ENCODE data around the gene ZNF785. TPM values are rescaled to one million over a fixed set of nuclear protein-coding genes. Genes with fewer than 3 reads are reported as not detected.
A peak's percentile ranks its signal among the peaks of the same experiment; 100 is the strongest.

Gene ZNF785
- total RNA-seq (2016; rRNA removed; fragmentation: Illumina TruSeq; extraction: Trizol) (not detected in 2 replicates), polyA plus RNA-seq (2011; rRNA removed) (0.01 TPM in 1 of 2 replicates, not detected in the other), polyA minus RNA-seq (2011; rRNA and poly(A)+ RNA removed; ENCODE audit: low replicate concordance) (10.5 TPM in 1 of 2 replicates, not detected in the other), Bru-seq, nascent RNA (percentile 18 among the genes with signal in this experiment), BruChase-seq, experiment 1, labeled RNA remaining after a 6-hour chase (percentile 18 among the genes with signal in this experiment), BruChase-seq, experiment 2, labeled RNA remaining after a 2-hour chase (not detected)
- total RNA-seq (2016; cell fraction: cytosol; rRNA removed; fragmentation: Illumina TruSeq; extraction: Trizol; ENCODE audit: low read depth) = not detected in 2 replicates
- total RNA-seq (2016; cell fraction: insoluble cytoplasmic fraction; rRNA removed; fragmentation: Illumina TruSeq; extraction: Trizol) = not detected in 2 replicates
- total RNA-seq (2016; cell fraction: membrane; rRNA removed; fragmentation: Illumina TruSeq; extraction: Trizol) = not detected in 2 replicates
- not detected in 2 replicates for total RNA-seq (2016; cell fraction: nucleus; rRNA removed; fragmentation: Illumina TruSeq; extraction: Trizol)
- 0.03 TPM in 1 of 2 replicates, not detected in the other for polyA plus RNA-seq (2011; cell fraction: cytosol; rRNA removed)
- polyA plus RNA-seq (2011; cell fraction: nucleus; rRNA removed) = 0.05 TPM in 1 of 2 replicates, not detected in the other
- 0.11 TPM in 1 of 2 replicates, not detected in the other for polyA plus RNA-seq (2012)
- polyA plus RNA-seq (2016; cell fraction: cytosol; fragmentation: Illumina TruSeq; extraction: Trizol; ENCODE audit: low read depth) = not detected in 2 replicates
- polyA plus RNA-seq (2016; cell fraction: insoluble cytoplasmic fraction; fragmentation: Illumina TruSeq; extraction: Trizol; ENCODE audit: low read depth) = not detected in 2 replicates
- not detected in 2 replicates for polyA plus RNA-seq (2016; cell fraction: membrane; fragmentation: Illumina TruSeq; extraction: Trizol; ENCODE audit: low read depth)
- not detected in 2 replicates for polyA plus RNA-seq (2016; cell fraction: nucleus; fragmentation: Illumina TruSeq; extraction: Trizol; ENCODE audit: insufficient read depth, low read depth)
- not detected in 2 replicates for polyA minus RNA-seq (2011; cell fraction: cytosol; rRNA and poly(A)+ RNA removed)
- polyA minus RNA-seq (2011; cell fraction: nucleus; rRNA and poly(A)+ RNA removed) = not detected in 2 replicates
- long read RNA-seq, experiment 1 = 0 reads
- long read RNA-seq, experiment 2 = 0 reads

- Histone ChIP-seq H3K36me3 (replicated peaks in 1 of 2; ENCODE audit: control insufficient read depth in 1 of 2, insufficient read depth in 2 of 2, low read length in 2 of 2) (peaks cover 0 to 1% of the 10 kb centered on the region in 2 experiments; a peak in 1 of 5 replicates), H3K4me1 (ENCODE audit: insufficient read depth, low read length) (peaks cover 12% of the 10 kb centered on the region), H3K9ac (ENCODE audit: insufficient read depth, low read depth, low read length) (no peak within 1 kb of the TSS), H3K27me3 (ENCODE audit: control insufficient read depth in 1 of 2, insufficient read depth in 2 of 2, low read length in 2 of 2) (no peaks in the 10 kb centered on the region), H3K4me3 (replicated peaks in 1 of 3; ENCODE audit: insufficient read depth in 1 of 3, low read depth in 2 of 3, low read length in 3 of 3) (no peak within 1 kb of the TSS), H2AFZ (ENCODE audit: low read length) (no peak within 1 kb of the TSS), H3K4me2 (ENCODE audit: low read depth, low read length) (no peak within 1 kb of the TSS), H3K27ac (ENCODE audit: extremely low read length, insufficient read depth, low read length) (no peak within 1 kb of the TSS), H3K9me3 (ENCODE audit: low read length) (no peaks in the 10 kb centered on the region), H3K79me2 (ENCODE audit: insufficient read depth, low read length) (no peaks in the 10 kb centered on the region), H4K20me1 (ENCODE audit: insufficient read depth, low read length) (no peaks in the 10 kb centered on the region)
- 90% methylated on average over 44 of the region's 50 CpGs for WGBS (ENCODE audit: low lambda C conversion rate)
- BruUV-seq (replicated peaks) = no TSS peak
- CTCF ChIA-PET (ENCODE audit: low intra/inter-chr PET ratio, low total read pairs) = no interaction called here
- in situ Hi-C loops (cut with HindIII; ENCODE audit: extremely low pct_ligation_motif_present, low pct_unique_long_range_greater_than_20kb) (no loop called here), intact Hi-C loops (cut with micrococcal nuclease; ENCODE audit: unreplicated experiment) (no loop called here)
- no peak for DNase-seq (ENCODE audit: low spot score)
- FAIRE-seq = no peak
- POLR2A ChIA-PET = no interaction called here
- no peak; the same call in 2 of the 3 replicates for ATAC-seq
- TF ChIP-seq HMGXB3 (CRISPR knock-in tag; IDR thresholded peaks at IDR 0.05; ENCODE audit: borderline replicate concordance) (peak; percentile 91; the same call in 1 of the 2 replicates), PAF1 (CRISPR knock-in tag; IDR thresholded peaks at IDR 0.05) (no peak), ETV5 (CRISPR knock-in tag; IDR thresholded peaks at IDR 0.05; ENCODE audit: borderline replicate concordance) (no peak), PHF20 (CRISPR knock-in tag; IDR thresholded peaks at IDR 0.05) (no peak), MBD4 (IDR thresholded peaks at IDR 0.05; ENCODE audit: borderline replicate concordance, low read length) (no peak), RAD51 (IDR thresholded peaks at IDR 0.05; ENCODE audit: borderline replicate concordance) (no peak), GTF3A (CRISPR knock-in tag; conservative IDR thresholded peaks at IDR 0.05) (no peak), SYNCRIP (IDR thresholded peaks at IDR 0.05; ENCODE audit: insufficient read depth, low read depth, low read length) (no peak), ZBTB4 (CRISPR knock-in tag; IDR thresholded peaks at IDR 0.05; ENCODE audit: borderline replicate concordance) (no peak)
Measured at GRCh38 chr16:30585400-30586191, at the start of gene ZNF785. ZNF785 (minus strand) TSS chr16:30585697; CDS start chr16:30585611, 86 bp downstream.
